Stimulated activated CD8-positive, alpha-beta memory T cell treated with anti-CD3 and anti-CD28 coated beads, Interleukin-4, amount 100 ng/mL, for 24 hours (primary cell): ENCODE measurements around the gene TGM1.
A peak's percentile ranks its signal among the peaks of the same experiment; 100 is the strongest.

Experiments
- DNase-seq: peaks from one replicate; pipeline ENCODE4 v3.0.0-alpha.2; 2020; ENCODE audit warnings: low read depth

The TGM1 gene

GRCh38 chr14:24262821-24263733 is at the start of gene TGM1:
TGM1 (minus strand) TSS chr14:24263177; CDS start chr14:24262352, 825 bp downstream.
- DNase-seq, result no peak

GRCh38 chr14:24311837-24312615 is 49.0 kb upstream of the TGM1 start:
- DNase-seq, result no peak

- peak; percentile 47 for DNase-seq
Observed at GRCh38 chr14:24310646-24311604, 47.9 kb upstream of the TGM1 start, which contains the start of gene LTB4R. LTB4R (plus strand) TSS chr14:24311502; CDS start chr14:24315652, 4,150 bp downstream.

- DNase-seq, result no peak
Observed at GRCh38 chr14:24310265-24310645, 47.3 kb upstream of the TGM1 start.

- DNase-seq, result no peak
Observed at GRCh38 chr14:24309538-24310264, 46.7 kb upstream of the TGM1 start, which contains the start of gene LTB4R2. LTB4R2 (plus strand) TSS chr14:24310140; CDS start chr14:24310665, 525 bp downstream.

- DNase-seq, result no peak
Observed at GRCh38 chr14:24308342-24309124, 45.6 kb upstream of the TGM1 start.

GRCh38 chr14:24307575-24308341 is 44.8 kb upstream of the TGM1 start, which contains the start of gene CIDEB:
CIDEB (minus strand) TSS chr14:24307977; CDS start chr14:24307858, 119 bp downstream.
- peak; percentile 38 for DNase-seq

- no peak for DNase-seq
Observed at GRCh38 chr14:24307156-24307574, 44.2 kb upstream of the TGM1 start.

- no peak for DNase-seq
Observed at GRCh38 chr14:24304019-24304387, 41.0 kb upstream of the TGM1 start.

- DNase-seq, result no peak
Observed at GRCh38 chr14:24300326-24300980, 37.5 kb upstream of the TGM1 start.

- peak; percentile 85 for DNase-seq
Observed at GRCh38 chr14:24299255-24300191, 36.5 kb upstream of the TGM1 start, which contains the start of the genes DHRS1 and NOP9. DHRS1 (minus strand) TSS chr14:24299780; CDS start chr14:24299106, 674 bp downstream. NOP9 (plus strand) TSS chr14:24299850; CDS start chr14:24299955, 105 bp downstream.

- DNase-seq, result no peak
Observed at GRCh38 chr14:24298892-24299254, 35.9 kb upstream of the TGM1 start.

- no peak for DNase-seq
Observed at GRCh38 chr14:24297190-24297964, 34.4 kb upstream of the TGM1 start.

- DNase-seq, result peak; percentile 55
Observed at GRCh38 chr14:24296341-24297157, 33.6 kb upstream of the TGM1 start.

GRCh38 chr14:24293525-24293924 is 30.5 kb upstream of the TGM1 start:
- no peak for DNase-seq
